ENCODE data around the gene OGFOD3.

GRCh38 chr17:82377924-82378740 lies 40.3 kb downstream of the OGFOD3 start:
- TF ChIP-seq POLR2A (IDR thresholded peaks at IDR 0.05) (no peak), CTCF (IDR thresholded peaks at IDR 0.05) (no peak)
